K562 (cell line): ENCODE results near the gene FLAD1. TPM values are rescaled to one million over a fixed set of nuclear protein-coding genes. Genes with fewer than 3 reads are reported as not detected.

Experiments
- C11orf30 ChIP-seq: fragments of 450-650 bp; IDR thresholded peaks from 2 replicates; pipeline ENCODE4 v1.6.1; 2016; ENCODE audit warnings: low read depth, mild to moderate bottlenecking
- CLOCK ChIP-seq: fragments of 250-450 bp; sonication (Bioruptor Pico); IDR thresholded peaks from 2 replicates; pipeline ENCODE4 v1.4.0; 2020; ENCODE audit warnings: mild to moderate bottlenecking, moderate library complexity, borderline replicate concordance
- CREB3L1 ChIP-seq: fragments of 450-650 bp; IDR thresholded peaks from 2 replicates; pipeline ENCODE4 v1.6.1; 2014; ENCODE audit warnings: low read depth, mild to moderate bottlenecking, moderate library complexity, borderline replicate concordance
- CXXC5 ChIP-seq: fragments of 250-450 bp; sonication (Bioruptor Pico); IDR thresholded peaks from 2 replicates; pipeline ENCODE4 v1.8.0; 2022; ENCODE audit warnings: inconsistent platforms, mild to moderate bottlenecking, moderate library complexity
- DPF2 ChIP-seq: fragments of 450-650 bp; IDR thresholded peaks from 2 replicates; pipeline ENCODE4 v1.6.1; 2016
- GATAD2B ChIP-seq: fragments of 450-650 bp; IDR thresholded peaks from 2 replicates; pipeline ENCODE4 v1.6.1; 2017; ENCODE audit warnings: mild to moderate bottlenecking, borderline replicate concordance
- MYC ChIP-seq, 2 experiments: fragments of 250-450 bp in 1 of 2; sonication (Bioruptor Pico) in 1 of 2; IDR thresholded peaks; 2 replicates each; pipeline versions ENCODE4 v1.5.1 to v1.6.1; 2012 to 2021; ENCODE audit warnings: low read depth in 2 of 2, borderline replicate concordance in 1 of 2, improper control_type of control experiment in 1 of 2, low read length in 1 of 2, mild to moderate bottlenecking in 1 of 2, moderate library complexity in 1 of 2
- POLR2AphosphoS5 ChIP-seq: IDR thresholded peaks from 2 replicates; pipeline ENCODE4 v1.6.1; 2011; ENCODE audit warnings: mild to moderate bottlenecking, low read depth, low read length, moderate library complexity; ENCODE audit not compliant: control insufficient read depth, insufficient read depth
- PTBP1 ChIP-seq: fragments of 200-400 bp; formaldehyde crosslinking; IDR thresholded peaks from 2 replicates; pipeline ENCODE4 v1.6.1; 2017; ENCODE audit warnings: low read depth, low read length
- RCOR1 ChIP-seq, 2 experiments: IDR thresholded peaks; 2 replicates each; pipeline ENCODE4 v1.6.1; 2012; ENCODE audit warnings: low read depth in 2 of 2, low read length in 2 of 2, borderline replicate concordance in 1 of 2, improper control_type of control experiment in 1 of 2
- SAP30 ChIP-seq: fragments of 200-600 bp; sonication (generic); IDR thresholded peaks from 2 replicates; pipeline ENCODE4 v1.6.1; 2012; ENCODE audit warnings: borderline replicate concordance, low read depth, mild to moderate bottlenecking, moderate library complexity, low read length, control low read depth, inconsistent platforms; ENCODE audit not compliant: insufficient read depth, poor library complexity, severe bottlenecking
- SIX5 ChIP-seq, 2 experiments: IDR thresholded peaks; 2 replicates each; pipeline ENCODE4 v1.6.1; 2011; ENCODE audit warnings: low read length in 2 of 2, borderline replicate concordance in 1 of 2, low read depth in 1 of 2, mild to moderate bottlenecking in 1 of 2, moderate library complexity in 1 of 2; ENCODE audit not compliant: insufficient read depth in 1 of 2
- TBL1XR1 ChIP-seq, 2 experiments: IDR thresholded peaks; 2 replicates each; pipeline ENCODE4 v1.6.1; 2012; ENCODE audit warnings: improper control_type of control experiment in 2 of 2, low read length in 2 of 2, mild to moderate bottlenecking in 1 of 2
- THRB ChIP-seq: fragments of 450-650 bp; formaldehyde crosslinking; conservative IDR thresholded peaks from 2 replicates; pipeline ENCODE4 v1.4.0; 2022; ENCODE audit warnings: mild to moderate bottlenecking, missing genetic modification characterization
- TRIM25 ChIP-seq: fragments of 450-650 bp; IDR thresholded peaks from 2 replicates; pipeline ENCODE4 v1.7.0; 2016; ENCODE audit warnings: borderline replicate concordance
- ZNF232 ChIP-seq: sonication (generic); formaldehyde crosslinking; IDR thresholded peaks from 2 replicates; pipeline ENCODE4 v1.8.0; 2022; ENCODE audit warnings: mild to moderate bottlenecking, missing genetic modification reagents
- ZNF311 ChIP-seq: fragments of 250-450 bp; sonication (Bioruptor Pico); IDR thresholded peaks from 2 replicates; pipeline ENCODE4 v1.4.0; 2020; ENCODE audit warnings: mild to moderate bottlenecking, moderate library complexity
- ZNF316 ChIP-seq: fragments of 450-650 bp; IDR thresholded peaks from 2 replicates; pipeline ENCODE4 v1.6.1; 2016
- polyA plus RNA-seq, 8 experiments: library from polyadenylated mRNA; depleted of rRNA in 4 of 8; stranded (reverse) in 5 of 8; unstranded in 3 of 8; fragments of >200 nt; fragmentation: Nextera tagmentation in 2 of 8; fragmentation: Illumina TruSeq in 1 of 8; extraction: Ambion mirVana in 2 of 8; extraction: Trizol in 1 of 8; gene quantifications; 2 replicates each; pipeline versions ENCODE4 v1.2.1 to v1.2.3, GENCODE V29; 2011 to 2014; ENCODE audit warnings: inconsistent platforms in 1 of 8, missing spikeins in 1 of 8
- total RNA-seq, 7 experiments: library from RNA; depleted of rRNA in 6 of 7; stranded (reverse); fragments of >200 nt in 6 of 7; fragmentation: Illumina TruSeq in 2 of 7; extraction: Trizol in 2 of 7; gene quantifications; 2 replicates each; pipeline versions ENCODE4 v1.2.1 to v1.2.3, GENCODE V29; 2011 to 2021; ENCODE audit warnings: low replicate concordance in 1 of 7

FLAD1 gene
- total and polyA plus RNA-seq, 9 of the 15 experiments (the other 6 are each of a cell fraction or from before 2014, with no cell fraction given): 24.9 to 85.8 (median 67.0) TPM

- TF ChIP-seq GATAD2B: no peak
- no peak for TF ChIP-seq ZNF311 (CRISPR knock-in tag)
- no peak for TF ChIP-seq CXXC5 (CRISPR knock-in tag)
- no peak for TF ChIP-seq SAP30
- peak in 1 of 2 experiments; percentile 69; a peak in 1 of 4 replicates for TF ChIP-seq RCOR1 (IDR thresholded peaks at IDR 0.05; ENCODE audit: borderline replicate concordance in 1 of 2, low read depth in 2 of 2, low read length in 2 of 2)
- no peak for TF ChIP-seq ZNF232 (CRISPR knock-in tag)
- TF ChIP-seq CREB3L1: peak; percentile 66; the same call in 1 of the 2 replicates
- TF ChIP-seq C11orf30: peak; percentile 40
- TF ChIP-seq PTBP1: no peak
- no peak for TF ChIP-seq SIX5 (IDR thresholded peaks at IDR 0.05; ENCODE audit: borderline replicate concordance in 1 of 2, insufficient read depth in 1 of 2, low read depth in 1 of 2, low read length in 2 of 2)
- peak; percentile 47; the same call in 1 of the 2 replicates for TF ChIP-seq POLR2AphosphoS5
- TF ChIP-seq TBL1XR1 (IDR thresholded peaks at IDR 0.05; ENCODE audit: low read length in 2 of 2): 0 out of 4 replicates have a peak, but pooled peaks of 1 of the 2 experiments have one; percentile 28
- TF ChIP-seq THRB: no peak
- TF ChIP-seq DPF2: no peak
- peak; percentile 64; the same call in 1 of the 2 replicates for TF ChIP-seq CLOCK (CRISPR knock-in tag)
- TF ChIP-seq ZNF316: peak; percentile 62
- TF ChIP-seq TRIM25: no peak
- TF ChIP-seq MYC (IDR thresholded peaks at IDR 0.05; ENCODE audit: low read depth, low read length): peak; percentile 33; the same call in 1 of the 2 replicates
- no peak for TF ChIP-seq MYC (CRISPR knock-in tag; IDR thresholded peaks at IDR 0.05; ENCODE audit: borderline replicate concordance, low read depth)
These were observed 9.8 kb downstream of the FLAD1 start (continued) for GRCh38 chr1:154992721-154993571.
